Neural cell (in vitro differentiated cells): ENCODE measurements around the gene KREMEN1. TPM values are rescaled to one million over a fixed set of nuclear protein-coding genes. Genes with fewer than 3 reads are reported as not detected.

ENCODE experiments used
- H2AFZ ChIP-seq: fragments of 200-600, 300-800 bp; sonication (generic), shearing (Covaris generic); 2 replicates; pipeline ENCODE4 v1.6.0; 2014; ENCODE audit warnings: low read depth, mild to moderate bottlenecking, antibody characterized with exemption, low read length, moderate library complexity
- H3F3A ChIP-seq: fragments of 200-600 bp; shearing (Covaris generic); 2 replicates; pipeline ENCODE4 v1.6.1; 2016; ENCODE audit warnings: mild to moderate bottlenecking, moderate library complexity, mixed read lengths, antibody characterized with exemption, low read length; ENCODE audit not compliant: insufficient read depth, poor library complexity, severe bottlenecking
- H3K27ac ChIP-seq: fragments of 200-600, 300-800 bp; sonication (generic), shearing (Covaris generic); 2 replicates; pipeline ENCODE4 v1.5.1; 2014; ENCODE audit warnings: mild to moderate bottlenecking, low read length, moderate library complexity
- H3K27me3 ChIP-seq: fragments of 300-800, 200-600 bp; sonication (generic), shearing (Covaris generic); 2 replicates; pipeline ENCODE4 v1.6.0; 2014; ENCODE audit warnings: mild to moderate bottlenecking, low read depth, low read length, moderate library complexity; ENCODE audit not compliant: insufficient read depth
- H3K36me3 ChIP-seq: fragments of 300-800, 200-600 bp; sonication (generic), shearing (Covaris generic); 2 replicates; pipeline ENCODE4 v1.5.1; 2014; ENCODE audit warnings: mild to moderate bottlenecking, antibody characterized with exemption, low read length, moderate library complexity; ENCODE audit not compliant: insufficient read depth
- H3K4me2 ChIP-seq: fragments of 300-800, 200-600 bp; sonication (generic), shearing (Covaris generic); 2 replicates; pipeline ENCODE4 v1.6.0; 2014; ENCODE audit warnings: mild to moderate bottlenecking, low read length
- H3K4me3 ChIP-seq: fragments of 300-800, 200-600 bp; sonication (generic), shearing (Covaris generic); 2 replicates; pipeline ENCODE4 v1.5.1; 2014; ENCODE audit warnings: mild to moderate bottlenecking, low read length, moderate library complexity
- H3K79me2 ChIP-seq: fragments of 200-600 bp; shearing (Covaris generic); replicated peaks from 2 replicates; pipeline ENCODE4 v1.6.0; 2014; ENCODE audit warnings: mild to moderate bottlenecking, low read length, moderate library complexity; ENCODE audit not compliant: insufficient read depth
- H3K9ac ChIP-seq: fragments of 300-800, 200-600 bp; sonication (generic), shearing (Covaris generic); 2 replicates; pipeline ENCODE4 v1.6.1; 2016; ENCODE audit warnings: mild to moderate bottlenecking, low read length, mixed read lengths
- H3K9me2 ChIP-seq: fragments of 200-600 bp; shearing (Covaris generic); 2 replicates; pipeline ENCODE4 v1.6.1; 2016; ENCODE audit warnings: mild to moderate bottlenecking, low read length, mixed read lengths; ENCODE audit not compliant: insufficient read depth
- H3K9me3 ChIP-seq: fragments of 200-600, 300-800 bp; sonication (generic), shearing (Covaris generic); 2 replicates; pipeline ENCODE4 v1.6.1; 2016; ENCODE audit warnings: mild to moderate bottlenecking, mixed run types, low read length, moderate library complexity, mixed read lengths
- H4K20me1 ChIP-seq: fragments of 200-600 bp; shearing (Covaris generic); 2 replicates; pipeline ENCODE4 v1.6.1; 2016; ENCODE audit warnings: mild to moderate bottlenecking, mixed run types; ENCODE audit not compliant: insufficient read depth
- CTCF ChIP-seq: fragments of 450-650 bp; IDR thresholded peaks from 2 replicates; pipeline ENCODE4 v1.5.1; 2014; ENCODE audit warnings: antibody characterized with exemption, mild to moderate bottlenecking, moderate library complexity; ENCODE audit not compliant: poor library complexity, severe bottlenecking
- EP300 ChIP-seq: fragments of 450-650 bp; conservative IDR thresholded peaks from 2 replicates; pipeline ENCODE4 v1.6.1; 2014; ENCODE audit warnings: antibody characterized with exemption, mild to moderate bottlenecking, moderate library complexity; ENCODE audit not compliant: poor library complexity, severe bottlenecking
- EZH2 ChIP-seq: fragments of 200-600, 300-800 bp; shearing (Covaris generic), sonication (generic); IDR thresholded peaks from 2 replicates; pipeline ENCODE4 v1.6.1; 2014; ENCODE audit warnings: antibody characterized with exemption, low read length, borderline replicate concordance, mild to moderate bottlenecking; ENCODE audit not compliant: insufficient read depth, poor library complexity, severe bottlenecking
- MXI1 ChIP-seq: fragments of 450-650 bp; conservative IDR thresholded peaks from 2 replicates; pipeline ENCODE4 v1.6.1; 2014; ENCODE audit warnings: antibody characterized with exemption, mild to moderate bottlenecking; ENCODE audit not compliant: poor library complexity, severe bottlenecking
- POLR2AphosphoS5 ChIP-seq: IDR thresholded peaks from 2 replicates; pipeline ENCODE4 v1.6.1; 2012
- RAD21 ChIP-seq: fragments of 450-650 bp; conservative IDR thresholded peaks from 2 replicates; pipeline ENCODE4 v1.6.1; 2014; ENCODE audit warnings: antibody characterized with exemption, mild to moderate bottlenecking, moderate library complexity
- REST ChIP-seq: IDR thresholded peaks from 2 replicates; pipeline ENCODE4 v1.6.1; 2012; ENCODE audit warnings: borderline replicate concordance
- SMC3 ChIP-seq: fragments of 450-650 bp; conservative IDR thresholded peaks from 2 replicates; pipeline ENCODE4 v1.6.1; 2014; ENCODE audit warnings: antibody characterized with exemption, mild to moderate bottlenecking, moderate library complexity; ENCODE audit not compliant: poor library complexity
- TAF1 ChIP-seq: IDR thresholded peaks from 2 replicates; pipeline ENCODE4 v1.6.1; 2012; ENCODE audit warnings: low read depth
- polyA plus RNA-seq: library from polyadenylated mRNA; depleted of rRNA; stranded (reverse); fragments of >200 nt; gene quantifications from 2 replicates; pipeline ENCODE4 v1.2.3, GENCODE V29; 2014

The KREMEN1 gene
- polyA plus RNA-seq, 1 donor from 2014 or later = 3.3 TPM

GRCh38 chr22:29048822-29049654 lies 23.8 kb upstream of the KREMEN1 start:
- Histone ChIP-seq H3K9ac (no peak overlapping the region), H3F3A (no peaks in the 10 kb centered on the region), H3K27me3 (no peaks in the 10 kb centered on the region), H3K9me3 (no peaks in the 10 kb centered on the region), H3K9me2 (no peaks in the 10 kb centered on the region), H3K4me3 (no peak overlapping the region), H2AFZ (no peak overlapping the region), H3K27ac (no peak overlapping the region), H3K79me2 (no peaks in the 10 kb centered on the region), H4K20me1 (no peaks in the 10 kb centered on the region), H3K36me3 (no peaks in the 10 kb centered on the region), H3K4me2 (no peak overlapping the region)
- no peak for TF ChIP-seq TAF1
- no peak for TF ChIP-seq POLR2AphosphoS5
- TF ChIP-seq SMC3 = no peak
- no peak for TF ChIP-seq MXI1
- TF ChIP-seq CTCF = no peak
- TF ChIP-seq EP300 = no peak
- TF ChIP-seq REST = no peak
- no peak for TF ChIP-seq RAD21

- Histone ChIP-seq H3K9me2 (no peaks in the 10 kb centered on the region), H3K36me3 (no peaks in the 10 kb centered on the region), H3K27ac (no peak overlapping the region), H4K20me1 (no peaks in the 10 kb centered on the region), H2AFZ (no peak overlapping the region), H3K4me2 (no peak overlapping the region), H3F3A (no peaks in the 10 kb centered on the region), H3K79me2 (no peaks in the 10 kb centered on the region), H3K9ac (no peak overlapping the region), H3K27me3 (no peaks in the 10 kb centered on the region), H3K4me3 (no peak overlapping the region), H3K9me3 (no peaks in the 10 kb centered on the region)
- TF ChIP-seq EP300 = no peak
Measured at GRCh38 chr22:29049655-29050263, 23.1 kb upstream of the KREMEN1 start.

- Histone ChIP-seq H3K27ac (no peak overlapping the region), H3K9ac (no peak overlapping the region), H2AFZ (no peak overlapping the region), H4K20me1 (no peaks in the 10 kb centered on the region), H3K36me3 (no peaks in the 10 kb centered on the region), H3K4me3 (no peak overlapping the region), H3F3A (no peaks in the 10 kb centered on the region), H3K79me2 (no peaks in the 10 kb centered on the region), H3K4me2 (no peak overlapping the region), H3K27me3 (no peaks in the 10 kb centered on the region), H3K9me3 (no peaks in the 10 kb centered on the region), H3K9me2 (no peaks in the 10 kb centered on the region)
- no peak for TF ChIP-seq EZH2
- TF ChIP-seq REST = no peak
- no peak for TF ChIP-seq RAD21
- no peak for TF ChIP-seq POLR2AphosphoS5
- TF ChIP-seq CTCF = no peak
- TF ChIP-seq EP300 = no peak
- no peak for TF ChIP-seq MXI1
- TF ChIP-seq SMC3 = no peak
- TF ChIP-seq TAF1 = no peak
Measured at GRCh38 chr22:29050457-29050856, 22.4 kb upstream of the KREMEN1 start.
